LHCN-M2 (cell line): Measurements from ENCODE around the gene FYB2. TPM values are rescaled to one million over a fixed set of nuclear protein-coding genes. Genes with fewer than 3 reads are reported as not detected.
"Not testable (repeated sequence)": the region's sequence is repeated elsewhere in the genome, so short reads cannot be mapped to it uniquely, and the experiment has no call there.

Experiments used
- DNase-seq: peaks from one replicate; pipeline ENCODE4 v3.0.0-alpha.2; 2012; ENCODE audit warnings: low read depth
- total RNA-seq: library from RNA; depleted of rRNA; stranded (reverse); fragments of >200 nt; gene quantifications from 2 replicates; pipeline ENCODE4 v1.2.3, GENCODE V29; 2014

The FYB2 gene
- total RNA-seq, 1 experiment from 2014 or later: not detected

DNA sequence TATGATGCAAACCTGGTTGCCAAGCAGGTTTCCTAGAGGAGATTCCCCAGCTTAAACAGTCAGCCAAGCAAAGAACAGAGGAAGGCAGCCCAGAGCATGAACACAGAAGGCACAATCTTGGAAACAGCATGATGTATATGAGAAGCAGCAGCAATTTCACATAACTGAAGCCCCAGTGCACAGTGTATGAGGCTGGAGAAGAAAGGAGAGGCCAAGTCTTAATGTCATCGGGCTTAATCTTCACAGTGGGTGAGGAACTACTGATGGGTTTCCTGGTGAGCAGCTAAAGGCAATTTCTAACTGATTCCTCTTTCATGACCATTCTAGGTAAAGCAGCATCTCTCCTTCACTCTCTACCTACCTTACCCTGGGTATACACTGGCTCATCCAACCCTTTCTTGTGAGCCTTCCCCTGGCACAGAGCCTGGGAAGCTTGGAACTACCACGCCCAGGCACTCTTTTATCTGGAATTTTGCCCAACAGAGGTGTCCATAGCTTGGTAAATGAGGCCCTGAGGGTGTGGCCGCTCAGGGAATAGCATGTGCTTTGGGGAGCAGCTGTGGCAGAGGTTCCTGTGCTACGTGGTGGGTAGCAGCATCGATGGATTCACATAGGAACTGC lies 22.0 kb downstream of the FYB2 start:
- DNase-seq: no peak

DNA sequence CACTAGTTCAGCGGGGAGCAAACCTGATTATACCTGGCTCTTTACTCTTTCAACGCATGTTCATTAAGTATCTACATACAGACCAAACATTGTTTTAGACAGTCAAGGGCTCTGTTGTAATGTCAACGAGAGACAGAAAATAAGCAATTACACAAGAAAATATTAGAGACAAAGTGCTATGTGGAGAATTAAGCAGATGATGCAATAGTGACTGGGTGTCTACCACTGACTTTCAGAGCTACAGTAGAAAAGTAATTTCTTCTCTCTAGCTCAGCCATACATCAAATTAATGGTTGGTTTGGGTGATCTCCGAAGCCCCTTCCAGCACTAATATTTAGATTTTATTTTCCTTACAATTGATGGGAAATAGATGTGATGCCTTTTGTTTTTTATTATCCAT lies 23.3 kb downstream of the FYB2 start:
- no peak for DNase-seq

DNA sequence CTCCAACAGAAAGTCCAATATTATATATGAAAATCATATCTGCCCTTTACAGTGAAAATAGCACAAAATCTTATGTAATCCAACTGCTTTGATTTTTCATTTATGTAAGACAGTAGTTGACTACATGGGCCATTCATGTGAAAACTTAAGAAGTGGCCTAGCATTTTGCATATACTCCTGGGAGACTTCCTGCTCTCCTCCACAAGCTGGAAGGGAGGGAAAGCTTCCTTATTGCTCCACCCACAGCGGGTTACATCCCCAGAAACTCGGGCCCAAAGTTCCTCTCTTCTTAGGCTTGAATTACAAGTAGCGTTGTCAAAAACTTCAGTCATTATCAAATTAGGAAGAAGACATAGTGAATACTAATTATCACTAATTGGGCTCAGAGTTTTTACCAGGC lies 29.2 kb downstream of the FYB2 start:
- no peak for DNase-seq

DNA sequence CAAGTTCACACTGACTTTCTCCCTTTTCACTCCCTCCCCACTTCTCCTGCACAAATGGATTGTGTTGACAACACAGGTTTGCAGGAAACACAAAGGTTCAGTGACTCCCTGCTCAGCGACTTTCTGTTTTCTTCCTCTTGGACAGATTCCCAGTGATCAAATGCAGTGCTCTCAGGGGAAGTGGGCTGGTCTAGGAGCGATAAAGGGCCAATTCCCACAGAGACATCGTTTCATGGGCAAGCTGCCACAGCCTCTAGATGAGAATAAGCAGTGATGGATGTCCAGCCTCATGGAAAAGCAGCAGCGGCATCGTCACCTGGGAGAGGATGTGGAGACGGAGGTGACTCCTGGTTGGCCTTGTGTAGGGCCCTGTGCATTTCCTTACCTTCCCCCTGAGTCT lies 30.6 kb downstream of the FYB2 start:
- DNase-seq: no peak

- peak; percentile 3 for DNase-seq
These were observed 31.1 kb downstream of the FYB2 start for GRCh38 chr1:56788102-56788501.

- no peak for DNase-seq
These were observed 31.9 kb downstream of the FYB2 start for GRCh38 chr1:56787330-56787729.

- no peak for DNase-seq
These were observed 36.4 kb downstream of the FYB2 start for GRCh38 chr1:56782773-56783172.

GRCh38 chr1:56780826-56781225 lies 38.4 kb downstream of the FYB2 start:
- no peak for DNase-seq

DNA sequence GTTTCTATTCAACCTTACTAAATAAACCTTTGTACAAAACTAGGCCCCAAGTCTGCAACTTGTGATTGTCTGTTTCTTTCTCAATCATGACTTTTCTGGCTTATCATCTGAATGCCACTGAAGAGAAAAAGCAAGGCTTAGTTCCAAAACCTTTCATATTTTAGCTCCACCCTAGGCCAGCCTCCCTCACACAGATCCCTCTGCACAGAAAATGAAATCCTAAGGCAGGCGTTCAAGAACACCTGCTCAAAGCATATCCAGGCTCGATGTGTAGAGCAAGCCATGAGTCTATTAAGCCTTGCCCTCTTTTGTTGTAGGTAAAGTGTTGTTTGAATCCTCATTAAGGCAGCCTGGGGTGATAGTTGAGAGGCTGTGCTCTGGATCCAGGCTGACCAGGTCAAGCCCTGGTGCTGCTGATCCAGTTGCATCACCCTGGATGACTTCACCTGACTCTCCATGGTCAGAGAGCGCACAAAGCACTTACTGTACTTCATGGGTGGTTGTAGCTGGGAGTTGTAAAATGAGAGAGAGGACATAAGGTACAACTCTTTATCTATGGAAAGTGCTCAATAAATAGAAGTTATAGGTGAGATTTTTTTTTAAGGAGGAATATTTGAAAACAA lies 39.0 kb downstream of the FYB2 start:
- no peak for DNase-seq

- no peak for DNase-seq
These were observed 41.2 kb downstream of the FYB2 start for GRCh38 chr1:56777972-56778371.

DNA sequence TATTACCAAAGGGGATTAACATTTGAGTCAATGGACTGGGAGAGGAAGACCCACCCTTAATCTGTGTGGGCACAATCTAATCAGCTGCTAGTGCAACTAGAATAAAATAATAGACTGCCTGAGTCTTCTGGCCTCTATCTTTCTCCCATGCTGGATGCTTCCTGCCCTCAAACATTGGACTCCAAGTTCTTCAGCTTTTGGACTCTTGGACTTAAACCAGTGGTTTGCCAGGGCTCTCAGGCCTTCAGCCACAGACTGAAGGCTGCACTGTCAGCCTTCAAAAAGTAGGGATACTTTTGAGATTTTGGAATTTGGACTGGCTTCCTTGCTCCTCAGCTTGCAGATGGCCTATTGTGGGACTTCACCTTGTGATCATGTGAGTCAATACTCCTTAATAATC lies 44.5 kb downstream of the FYB2 start:
- not testable (repeated sequence) for DNase-seq

DNA sequence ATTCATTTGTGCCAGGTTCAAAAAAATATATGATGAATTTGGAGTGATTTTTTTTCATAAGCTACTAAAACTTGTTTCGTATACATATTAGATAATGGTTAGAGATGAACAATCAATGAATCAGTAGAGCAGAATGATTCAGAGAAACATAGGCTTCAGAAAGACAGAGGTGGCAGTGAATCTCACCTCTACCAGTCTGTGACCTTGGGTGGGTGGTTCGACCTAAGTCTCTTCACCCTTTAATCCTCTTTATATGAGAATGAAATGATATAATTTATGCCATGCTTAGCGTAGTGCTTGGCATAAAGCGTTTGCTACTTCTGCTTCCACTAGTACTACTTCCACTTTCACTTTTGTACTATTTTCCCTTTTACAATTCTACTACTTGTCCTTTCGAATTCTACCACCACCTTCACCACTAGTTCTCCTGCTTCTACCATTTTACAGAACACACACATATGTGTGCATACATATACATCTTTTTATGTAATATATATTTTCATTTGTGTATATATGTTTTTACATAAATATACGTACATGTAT lies 45.1 kb downstream of the FYB2 start:
- no peak for DNase-seq

DNA sequence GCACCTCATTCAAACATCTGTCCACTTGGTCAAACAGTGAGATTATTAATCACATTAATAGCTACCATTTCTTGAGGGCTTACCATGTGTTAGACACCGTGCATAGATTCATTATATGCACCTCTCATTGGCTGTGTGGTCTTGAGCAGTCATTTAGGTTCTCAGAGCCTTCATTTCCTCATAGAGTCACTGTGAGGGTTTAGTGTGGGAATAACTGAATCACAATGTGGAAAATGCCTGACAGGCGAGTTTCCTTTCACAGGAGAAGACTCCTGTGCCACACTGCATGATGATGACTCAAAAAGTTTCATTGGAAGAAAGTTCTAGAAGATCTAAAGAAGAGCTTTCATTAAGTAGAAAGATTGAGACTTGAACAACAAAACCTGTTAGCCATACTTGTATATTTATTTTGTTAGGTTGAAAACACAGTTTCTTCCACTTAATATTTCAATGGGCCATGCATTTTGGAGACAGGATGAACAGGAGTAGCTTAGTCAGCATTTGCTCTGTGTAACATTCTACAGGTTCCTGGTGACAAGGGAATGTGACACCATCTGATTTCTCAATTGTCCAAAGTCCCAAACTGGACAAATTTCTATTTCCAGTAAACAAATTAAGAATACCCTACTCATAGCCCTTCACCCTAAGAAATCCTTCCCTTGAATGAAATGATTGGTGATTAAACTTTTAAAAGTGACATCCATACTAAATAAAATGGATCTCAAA lies 45.7 kb downstream of the FYB2 start:
- DNase-seq: no peak

DNA sequence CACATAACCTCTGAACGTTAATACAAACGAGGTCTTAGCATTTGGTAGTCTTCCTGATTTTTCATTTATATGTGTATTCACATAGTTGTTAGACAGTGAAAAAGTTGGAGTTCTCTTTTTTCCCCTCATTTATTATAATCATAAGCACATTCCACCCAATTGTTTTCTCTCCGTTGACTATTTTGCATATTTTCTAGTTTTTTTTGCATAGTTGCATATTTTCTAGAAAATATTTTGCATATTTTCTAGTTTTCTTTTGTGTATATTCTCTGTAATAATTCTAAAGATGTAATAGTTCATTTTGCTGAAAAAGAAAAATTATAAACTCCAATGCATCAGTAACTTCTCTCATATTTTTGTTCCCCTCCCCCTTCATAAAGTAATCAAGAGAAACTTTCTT lies 47.5 kb downstream of the FYB2 start:
- no peak for DNase-seq

GRCh38 chr1:56758794-56759193 lies 60.4 kb downstream of the FYB2 start:
- DNase-seq: no peak

- no peak for DNase-seq
These were observed 61.1 kb downstream of the FYB2 start for GRCh38 chr1:56758135-56758534.

GRCh38 chr1:56755911-56756310 lies 63.3 kb downstream of the FYB2 start:
- no peak for DNase-seq

GRCh38 chr1:56754708-56755479 lies 64.3 kb downstream of the FYB2 start:
- no peak for DNase-seq

DNA sequence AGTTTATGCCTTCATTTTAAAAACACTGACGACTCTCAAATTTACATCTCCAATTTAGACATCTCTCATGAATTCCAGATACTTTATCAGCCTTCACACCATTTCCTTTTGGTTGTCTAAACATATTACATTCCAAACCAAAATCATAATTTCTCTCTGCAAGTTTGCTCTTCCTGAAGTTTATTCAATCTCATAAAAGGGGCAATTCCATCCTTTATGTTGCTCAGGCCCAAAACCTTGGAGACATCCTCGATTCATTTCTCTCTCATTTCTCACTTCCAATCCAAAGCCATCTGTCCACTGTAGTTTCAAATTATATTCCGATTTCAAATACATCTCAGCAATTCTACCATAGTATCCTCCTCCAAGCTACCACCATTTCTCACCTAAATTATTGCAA lies 74.0 kb downstream of the FYB2 start:
- DNase-seq: no peak

DNA sequence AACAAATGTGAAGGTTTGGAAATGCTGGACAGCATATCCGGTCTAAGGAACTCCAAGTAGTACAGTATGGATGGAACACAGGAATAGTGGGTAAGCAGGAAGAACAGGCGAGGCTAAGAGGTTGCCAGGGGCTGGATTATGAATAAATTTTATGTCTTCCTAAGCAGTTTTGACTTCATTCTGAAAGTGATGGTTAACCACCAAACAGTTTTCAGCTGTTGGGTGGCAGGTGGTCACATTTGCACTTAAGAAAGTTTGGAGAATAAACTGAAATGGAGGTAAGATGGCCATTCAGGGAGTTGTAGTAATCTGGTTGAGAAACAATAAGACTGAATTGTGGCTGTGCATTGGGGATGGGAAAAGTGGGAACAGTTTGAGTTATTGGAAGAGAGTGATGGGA lies 90.2 kb downstream of the FYB2 start:
- DNase-seq: peak; percentile 15

DNA sequence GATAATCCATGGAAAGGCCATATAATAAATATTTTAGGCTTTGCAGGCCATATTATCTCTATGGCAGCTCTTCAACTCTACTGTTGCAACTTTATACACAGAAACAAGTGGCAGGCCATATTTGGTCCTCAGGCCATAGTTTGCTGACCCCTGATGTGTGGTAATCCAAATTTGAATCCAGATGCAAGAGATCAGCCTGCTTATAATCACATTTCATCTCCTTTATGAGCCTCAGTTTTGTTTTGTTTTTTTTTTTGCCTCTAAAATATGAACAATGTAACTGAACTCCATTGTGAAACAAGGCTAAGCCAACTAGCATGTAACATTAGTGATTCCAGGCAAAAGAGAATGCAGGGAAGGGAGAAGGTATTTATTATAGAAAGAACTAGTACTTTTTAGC lies 92.5 kb downstream of the FYB2 start:
- DNase-seq: no peak

- no peak for DNase-seq
These were observed 100.0 kb downstream of the FYB2 start for GRCh38 chr1:56719171-56719570.
